Retinal pigment epithelial cell (primary cell): Measurements from ENCODE around the gene ZNF536.
"Not testable (repeated sequence)": the region's sequence is repeated elsewhere in the genome, so short reads cannot be mapped to it uniquely, and the experiment has no call there.

Source experiments
- DNase-seq: peaks from one replicate; pipeline ENCODE4 v3.0.0-alpha.2; 2010; ENCODE audit warnings: low read depth
- H3K4me3 ChIP-seq: 2 replicates; pipeline ENCODE4 v1.5.1; 2011; ENCODE audit warnings: mild to moderate bottlenecking, low read length, control low read depth, moderate library complexity
- TF ChIP-seq, protein P1 (sequence below): conservative IDR thresholded peaks from 2 replicates; pipeline ENCODE4 v1.5.1; 2011; ENCODE audit warnings: low read depth, low read length, control low read depth, inconsistent platforms

Gene ZNF536

DNA sequence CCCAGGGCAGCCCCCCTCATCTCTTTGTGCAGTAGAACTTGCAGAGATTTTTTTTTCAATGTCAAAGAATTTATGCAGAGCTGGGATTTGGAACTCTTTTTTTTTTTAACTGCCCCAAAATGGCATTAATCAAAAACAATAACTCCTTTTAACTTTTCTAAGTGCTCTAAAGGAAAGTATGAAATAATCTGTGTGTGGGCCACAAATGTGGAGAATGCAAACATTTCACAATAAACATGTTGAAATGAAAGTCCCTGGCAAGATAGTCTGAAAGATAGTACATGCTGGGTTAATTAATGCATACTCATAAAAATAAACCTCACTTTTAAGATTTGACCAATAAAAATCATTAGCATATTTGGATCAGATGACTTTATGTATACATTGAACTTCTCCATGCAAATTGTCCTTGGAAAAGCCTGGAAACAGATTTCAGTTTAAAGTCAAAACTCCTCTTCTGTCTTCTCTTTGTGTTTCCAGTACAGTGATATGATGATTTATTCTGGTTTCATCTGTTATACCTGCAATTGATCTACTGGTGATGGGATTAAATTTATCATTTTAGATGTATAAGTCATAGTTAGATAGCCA lies 30.5 kb upstream of the ZNF536 start:
- no peak for DNase-seq
- TF ChIP-seq, protein P1, sequence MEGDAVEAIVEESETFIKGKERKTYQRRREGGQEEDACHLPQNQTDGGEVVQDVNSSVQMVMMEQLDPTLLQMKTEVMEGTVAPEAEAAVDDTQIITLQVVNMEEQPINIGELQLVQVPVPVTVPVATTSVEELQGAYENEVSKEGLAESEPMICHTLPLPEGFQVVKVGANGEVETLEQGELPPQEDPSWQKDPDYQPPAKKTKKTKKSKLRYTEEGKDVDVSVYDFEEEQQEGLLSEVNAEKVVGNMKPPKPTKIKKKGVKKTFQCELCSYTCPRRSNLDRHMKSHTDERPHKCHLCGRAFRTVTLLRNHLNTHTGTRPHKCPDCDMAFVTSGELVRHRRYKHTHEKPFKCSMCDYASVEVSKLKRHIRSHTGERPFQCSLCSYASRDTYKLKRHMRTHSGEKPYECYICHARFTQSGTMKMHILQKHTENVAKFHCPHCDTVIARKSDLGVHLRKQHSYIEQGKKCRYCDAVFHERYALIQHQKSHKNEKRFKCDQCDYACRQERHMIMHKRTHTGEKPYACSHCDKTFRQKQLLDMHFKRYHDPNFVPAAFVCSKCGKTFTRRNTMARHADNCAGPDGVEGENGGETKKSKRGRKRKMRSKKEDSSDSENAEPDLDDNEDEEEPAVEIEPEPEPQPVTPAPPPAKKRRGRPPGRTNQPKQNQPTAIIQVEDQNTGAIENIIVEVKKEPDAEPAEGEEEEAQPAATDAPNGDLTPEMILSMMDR, result no peak
- H3K4me3 ChIP-seq, result no peak overlapping the region

- TF ChIP-seq, protein P1, result no peak
- no peak overlapping the region for H3K4me3 ChIP-seq
- DNase-seq, result no peak
Observed at GRCh38 chr19:30342901-30343300, 29.3 kb upstream of the ZNF536 start.

- DNase-seq, result no peak
- no peak overlapping the region for H3K4me3 ChIP-seq
- TF ChIP-seq, protein P1, result no peak
Observed at GRCh38 chr19:30344446-30345425, 27.4 kb upstream of the ZNF536 start.

- no peak for DNase-seq
- H3K4me3 ChIP-seq, result no peak overlapping the region
- TF ChIP-seq, protein P1, result no peak
Observed at GRCh38 chr19:30345686-30346085, 26.5 kb upstream of the ZNF536 start.

DNA sequence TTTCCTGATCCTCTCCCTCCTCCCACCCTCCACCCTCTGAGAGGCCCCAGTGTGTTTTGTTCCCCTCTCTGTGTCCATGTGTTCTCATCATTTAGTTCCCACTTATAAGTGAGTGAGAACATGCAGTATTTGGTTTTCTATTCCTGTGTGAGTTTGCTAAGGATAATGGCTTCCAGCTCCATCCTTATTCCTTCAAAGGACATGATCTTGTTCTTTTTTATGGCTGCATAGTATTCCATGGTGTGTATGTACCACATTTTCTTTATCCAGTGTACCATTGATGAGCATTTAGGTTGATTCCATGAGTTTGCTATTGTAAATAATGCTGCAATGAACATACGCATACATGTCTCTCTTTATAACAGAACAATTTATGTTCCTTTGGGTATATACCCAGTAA lies 25.7 kb upstream of the ZNF536 start:
- not testable (repeated sequence) for DNase-seq, H3K4me3 ChIP-seq

DNA sequence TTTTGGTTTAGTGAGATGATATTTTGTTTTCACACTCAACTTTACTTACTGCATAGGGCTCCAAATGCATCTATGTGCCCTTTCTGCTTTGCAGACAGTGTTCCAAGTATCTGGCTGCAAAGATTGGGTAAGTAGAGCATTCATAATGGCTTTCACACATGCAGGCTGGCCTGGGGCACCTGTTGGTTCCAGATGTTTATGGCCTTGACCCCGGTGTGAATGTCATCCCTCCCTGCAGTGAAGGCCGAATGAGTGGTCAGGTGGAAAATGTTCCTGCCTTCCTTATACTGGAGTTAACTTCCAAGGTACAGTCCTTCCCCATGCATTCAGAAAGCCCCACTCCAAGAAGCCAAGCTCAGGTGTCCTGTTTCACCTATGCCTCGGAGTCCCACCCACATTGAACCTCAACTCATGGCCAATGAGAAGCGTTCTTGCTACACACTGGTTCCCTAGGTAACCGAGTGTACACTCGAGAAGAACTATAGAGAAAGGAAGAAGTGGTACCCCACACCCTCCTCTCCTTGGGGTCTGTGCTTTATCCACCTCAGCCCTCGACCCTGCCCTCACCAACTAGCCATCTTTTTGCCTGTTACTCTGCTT lies 23.0 kb upstream of the ZNF536 start:
- H3K4me3 ChIP-seq, result no peak overlapping the region
- TF ChIP-seq, protein P1, result no peak
- DNase-seq, result no peak
